ENCODE results near the gene XYLT1.

The XYLT1 gene

GRCh38 chr16:17470908-17471718 is at the start of gene XYLT1:
Gene XYLT1 (minus strand): TSS chr16:17470960. CDS start chr16:17470796, 164 bp downstream.
- peak within 1 kb of the TSS; percentile 50 for H3K4me3 ChIP-seq (ENCODE audit: low read depth, low read length)
- no peak for TF ChIP-seq CTCF (IDR thresholded peaks at IDR 0.05; ENCODE audit: borderline replicate concordance, insufficient read depth, low read depth, low read length)

GRCh38 chr16:17520111-17520510 is 49.4 kb upstream of the XYLT1 start:
- H3K4me3 ChIP-seq (ENCODE audit: low read depth, low read length) = no peak overlapping the region
- TF ChIP-seq CTCF (IDR thresholded peaks at IDR 0.05; ENCODE audit: borderline replicate concordance, insufficient read depth, low read depth, low read length) = no peak

- H3K4me3 ChIP-seq (ENCODE audit: low read depth, low read length) = no peak overlapping the region
- TF ChIP-seq CTCF (IDR thresholded peaks at IDR 0.05; ENCODE audit: borderline replicate concordance, insufficient read depth, low read depth, low read length) = no peak
Observed at GRCh38 chr16:17519101-17519955, 48.6 kb upstream of the XYLT1 start.

- no peak for TF ChIP-seq CTCF (IDR thresholded peaks at IDR 0.05; ENCODE audit: borderline replicate concordance, insufficient read depth, low read depth, low read length)
- no peak overlapping the region for H3K4me3 ChIP-seq (ENCODE audit: low read depth, low read length)
Observed at GRCh38 chr16:17518441-17518840, 47.7 kb upstream of the XYLT1 start.

GRCh38 chr16:17515421-17516210 is 44.9 kb upstream of the XYLT1 start:
- H3K4me3 ChIP-seq (ENCODE audit: low read depth, low read length) = no peak overlapping the region
- no peak for TF ChIP-seq CTCF (IDR thresholded peaks at IDR 0.05; ENCODE audit: borderline replicate concordance, insufficient read depth, low read depth, low read length)

- TF ChIP-seq CTCF (IDR thresholded peaks at IDR 0.05; ENCODE audit: borderline replicate concordance, insufficient read depth, low read depth, low read length) = no peak
- H3K4me3 ChIP-seq (ENCODE audit: low read depth, low read length) = no peak overlapping the region
Observed at GRCh38 chr16:17512636-17513220, 42.0 kb upstream of the XYLT1 start.

Measured in GM12875 (cell line).